ENCODE results near the gene FAM156B.
"Not testable (repeated sequence)": the region's sequence is repeated elsewhere in the genome, so short reads cannot be mapped to it uniquely, and the experiment has no call there.

- TF ChIP-seq CTCF, POLR2A (IDR thresholded peaks at IDR 0.05): not testable (repeated sequence)
Measured at GRCh38 chrX:52896438-52896837, 692 bp upstream of the FAM156B start.
